Progenitor cell of endocrine pancreas (in vitro differentiated cells): ENCODE measurements around the gene SOX10. TPM values are rescaled to one million over a fixed set of nuclear protein-coding genes. Genes with fewer than 3 reads are reported as not detected.
"Not testable (repeated sequence)": the region's sequence is repeated elsewhere in the genome, so short reads cannot be mapped to it uniquely, and the experiment has no call there.

Source experiments
- DNase-seq: peaks from one replicate; pipeline ENCODE4 v3.0.0; 2021; ENCODE audit warnings: low spot score; ENCODE audit not compliant: unreplicated experiment
- H3K27ac Mint-ChIP-seq: 2 replicates; pipeline ENCODE4 v1.8.0; 2021; ENCODE audit warnings: mild to moderate bottlenecking, moderate library complexity, mixed read lengths
- H3K27me3 Mint-ChIP-seq: 2 replicates; pipeline ENCODE4 v1.8.0; 2021; ENCODE audit warnings: mixed read lengths
- H3K36me3 Mint-ChIP-seq: 2 replicates; pipeline ENCODE4 v1.8.0; 2022; ENCODE audit warnings: mixed read lengths; ENCODE audit not compliant: insufficient read depth
- H3K4me1 Mint-ChIP-seq: 2 replicates; pipeline ENCODE4 v1.8.0; 2021; ENCODE audit warnings: low read depth, mixed read lengths
- H3K4me3 Mint-ChIP-seq: 2 replicates; pipeline ENCODE4 v1.8.0; 2021; ENCODE audit warnings: low read depth, mild to moderate bottlenecking, moderate library complexity, mixed read lengths
- H3K9me3 Mint-ChIP-seq: 2 replicates; pipeline ENCODE4 v1.8.0; 2021; ENCODE audit warnings: low read depth, mixed read lengths
- CTCF ChIP-seq: fragments of 200-600 bp; sonication (generic); IDR thresholded peaks from one replicate; pipeline ENCODE4 v1.5.0; 2021; ENCODE audit warnings: antibody characterized with exemption, mild to moderate bottlenecking; ENCODE audit not compliant: unreplicated experiment
- total RNA-seq: library from RNA; stranded (reverse); gene quantifications from 2 replicates; pipeline ENCODE4 v1.2.1, GENCODE V29; 2021

Gene SOX10
- total RNA-seq, 1 donor from 2014 or later: 1.3 TPM

GRCh38 chr22:37953437-37954179, 30.7 kb downstream of the SOX10 start, which contains the start of the genes C22orf23 and POLR2F:
Gene C22orf23 (minus strand): TSS chr22:37953601. CDS start chr22:37953149, 452 bp downstream.
Gene POLR2F (plus strand): TSS chr22:37953699. CDS start chr22:37953788, 89 bp downstream.
- DNase-seq: peak; percentile 88
- Mint-ChIP-seq H3K36me3 (peaks cover 14% of the 10 kb centered on the region), H3K27ac (peak within 1 kb of the TSS; percentile 90), H3K9me3 (no peaks in the 10 kb centered on the region), H3K4me3 (peak within 1 kb of the TSS; percentile 100), H3K27me3 (peaks cover 4% of the 10 kb centered on the region), H3K4me1 (peaks cover 21% of the 10 kb centered on the region)
- no peak for TF ChIP-seq CTCF

- peaks cover 11% of the 10 kb centered on the region for H3K36me3 Mint-ChIP-seq
- peak overlapping the region; percentile 100 for H3K4me3 Mint-ChIP-seq
- no peaks in the 10 kb centered on the region for H3K9me3 Mint-ChIP-seq
- peaks cover 4% of the 10 kb centered on the region for H3K27me3 Mint-ChIP-seq
- DNase-seq: no peak
- peak overlapping the region; percentile 90 for H3K27ac Mint-ChIP-seq
- H3K4me1 Mint-ChIP-seq: peaks cover 21% of the 10 kb centered on the region
- no peak for TF ChIP-seq CTCF
Measured at GRCh38 chr22:37953062-37953436, 31.3 kb downstream of the SOX10 start.

GRCh38 chr22:37952629-37953028, 31.7 kb downstream of the SOX10 start:
- Mint-ChIP-seq H3K4me3 (peak overlapping the region; percentile 100), H3K4me1 (peaks cover 21% of the 10 kb centered on the region)
- H3K9me3 Mint-ChIP-seq, H3K36me3 Mint-ChIP-seq, H3K27me3 Mint-ChIP-seq, H3K27ac Mint-ChIP-seq, DNase-seq: not testable (repeated sequence)

- DNase-seq: no peak
Measured at GRCh38 chr22:37951305-37951704, 33.0 kb downstream of the SOX10 start.

GRCh38 chr22:37947142-37947795, 37.1 kb downstream of the SOX10 start:
- not testable (repeated sequence) for DNase-seq, H3K4me3 Mint-ChIP-seq, H3K36me3 Mint-ChIP-seq, H3K4me1 Mint-ChIP-seq, H3K27ac Mint-ChIP-seq, H3K27me3 Mint-ChIP-seq, H3K9me3 Mint-ChIP-seq

More at GRCh38 chr22:37951305-37951704, 33.0 kb downstream of the SOX10 start:
- H3K9me3 Mint-ChIP-seq: no peaks in the 10 kb centered on the region
- H3K4me3 Mint-ChIP-seq: no peak overlapping the region
- peaks cover 21% of the 10 kb centered on the region for H3K4me1 Mint-ChIP-seq
- no peak for TF ChIP-seq CTCF
- no peak overlapping the region for H3K27ac Mint-ChIP-seq
- H3K36me3 Mint-ChIP-seq: peaks cover 2% of the 10 kb centered on the region
- H3K27me3 Mint-ChIP-seq: peaks cover 4% of the 10 kb centered on the region

GRCh38 chr22:37944423-37944822, 39.9 kb downstream of the SOX10 start:
- not testable (repeated sequence) for H3K9me3 Mint-ChIP-seq, H3K4me3 Mint-ChIP-seq, H3K27ac Mint-ChIP-seq, H3K4me1 Mint-ChIP-seq, DNase-seq, H3K27me3 Mint-ChIP-seq
- peaks cover 14% of the 10 kb centered on the region for H3K36me3 Mint-ChIP-seq
